ENCODE results near the gene LIX1L.

DNA sequence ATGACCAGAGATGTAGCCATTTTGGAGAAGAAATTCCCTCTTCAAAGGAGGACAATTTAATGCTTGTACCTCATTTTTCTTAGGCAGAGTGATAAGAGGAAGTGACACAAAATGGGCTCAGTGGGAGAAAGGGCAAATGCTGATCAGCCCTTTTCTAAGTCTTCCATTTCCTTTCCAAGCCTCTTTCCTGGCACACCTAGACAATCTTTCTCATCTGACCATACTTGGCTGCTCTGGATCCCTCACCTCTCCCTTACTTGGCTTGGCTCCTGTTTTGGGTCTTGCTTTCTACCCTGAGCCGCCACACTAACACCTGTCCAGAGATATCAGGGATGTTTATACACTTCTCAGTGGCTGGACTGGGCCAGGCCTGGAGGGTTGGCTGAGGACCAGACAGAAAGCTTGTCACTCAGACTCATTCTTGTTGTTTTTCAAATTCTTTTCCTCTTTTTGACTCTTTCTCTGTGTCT, 25.4 kb upstream of the LIX1L start:
- TF ChIP-seq, protein P1, sequence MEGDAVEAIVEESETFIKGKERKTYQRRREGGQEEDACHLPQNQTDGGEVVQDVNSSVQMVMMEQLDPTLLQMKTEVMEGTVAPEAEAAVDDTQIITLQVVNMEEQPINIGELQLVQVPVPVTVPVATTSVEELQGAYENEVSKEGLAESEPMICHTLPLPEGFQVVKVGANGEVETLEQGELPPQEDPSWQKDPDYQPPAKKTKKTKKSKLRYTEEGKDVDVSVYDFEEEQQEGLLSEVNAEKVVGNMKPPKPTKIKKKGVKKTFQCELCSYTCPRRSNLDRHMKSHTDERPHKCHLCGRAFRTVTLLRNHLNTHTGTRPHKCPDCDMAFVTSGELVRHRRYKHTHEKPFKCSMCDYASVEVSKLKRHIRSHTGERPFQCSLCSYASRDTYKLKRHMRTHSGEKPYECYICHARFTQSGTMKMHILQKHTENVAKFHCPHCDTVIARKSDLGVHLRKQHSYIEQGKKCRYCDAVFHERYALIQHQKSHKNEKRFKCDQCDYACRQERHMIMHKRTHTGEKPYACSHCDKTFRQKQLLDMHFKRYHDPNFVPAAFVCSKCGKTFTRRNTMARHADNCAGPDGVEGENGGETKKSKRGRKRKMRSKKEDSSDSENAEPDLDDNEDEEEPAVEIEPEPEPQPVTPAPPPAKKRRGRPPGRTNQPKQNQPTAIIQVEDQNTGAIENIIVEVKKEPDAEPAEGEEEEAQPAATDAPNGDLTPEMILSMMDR (conservative IDR thresholded peaks at IDR 0.05 in 1 of 2, IDR thresholded peaks at IDR 0.05 in 1 of 2; ENCODE audit: low read depth in 1 of 2, low read length in 2 of 2) = no peak
- TF ChIP-seq EZH2 (IDR thresholded peaks at IDR 0.05; ENCODE audit: low read length, missing control alignments) = no peak
